EL (cell line): ENCODE results near the gene POMGNT1.
"Not testable (repeated sequence)": the region's sequence is repeated elsewhere in the genome, so short reads cannot be mapped to it uniquely, and the experiment has no call there.

ENCODE experiments used
- DNase-seq: peaks from one replicate; pipeline ENCODE4 v3.0.0-alpha.2; 2016

Gene POMGNT1

DNA sequence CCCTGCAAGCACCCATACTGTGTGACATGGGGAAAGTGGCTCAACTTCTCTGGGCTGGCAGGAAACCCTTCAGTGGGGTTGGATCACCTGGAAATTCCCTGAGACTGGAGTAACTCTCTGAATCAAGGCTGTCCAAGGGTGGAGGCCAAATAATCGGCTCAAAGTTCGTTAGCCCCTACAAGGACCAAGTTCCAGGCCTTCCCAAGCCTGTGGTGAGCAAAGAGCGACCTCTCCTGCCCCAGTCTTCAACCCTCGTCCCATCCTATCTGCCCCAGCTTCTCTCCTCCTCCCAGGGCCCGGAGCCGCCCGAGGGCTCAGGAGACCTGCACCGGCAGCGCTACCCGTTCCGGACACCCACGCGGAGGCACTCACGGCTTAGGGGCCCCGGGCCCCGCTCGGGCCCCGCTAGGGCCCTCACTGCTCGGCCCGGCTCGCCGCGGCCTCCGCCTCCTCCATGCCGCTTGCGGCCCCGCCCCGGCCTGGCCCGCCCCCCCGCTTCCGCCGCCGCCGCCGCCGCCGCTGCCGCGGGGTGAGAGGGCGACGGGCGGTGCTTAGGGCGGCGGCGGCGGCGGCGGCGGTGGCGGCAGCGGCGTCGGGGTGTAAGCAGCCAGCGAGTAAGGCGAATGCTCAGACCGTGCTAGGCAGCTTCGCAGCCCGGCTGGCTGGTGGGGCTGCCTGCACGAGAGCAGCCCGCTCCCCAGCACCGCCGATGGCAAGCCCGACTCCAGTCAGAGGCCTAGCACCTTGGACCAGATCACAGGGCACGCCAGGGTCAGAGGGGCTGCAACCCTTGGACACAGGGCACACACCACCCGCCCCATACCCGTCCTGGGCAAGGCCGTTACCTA lies at the start of gene POMGNT1:
Gene POMGNT1 (minus strand): TSS at position 471 of the 848 bp plus-strand sequence. CDS start 613 bp downstream, outside the sequence.
- peak; percentile 74 for DNase-seq

DNA sequence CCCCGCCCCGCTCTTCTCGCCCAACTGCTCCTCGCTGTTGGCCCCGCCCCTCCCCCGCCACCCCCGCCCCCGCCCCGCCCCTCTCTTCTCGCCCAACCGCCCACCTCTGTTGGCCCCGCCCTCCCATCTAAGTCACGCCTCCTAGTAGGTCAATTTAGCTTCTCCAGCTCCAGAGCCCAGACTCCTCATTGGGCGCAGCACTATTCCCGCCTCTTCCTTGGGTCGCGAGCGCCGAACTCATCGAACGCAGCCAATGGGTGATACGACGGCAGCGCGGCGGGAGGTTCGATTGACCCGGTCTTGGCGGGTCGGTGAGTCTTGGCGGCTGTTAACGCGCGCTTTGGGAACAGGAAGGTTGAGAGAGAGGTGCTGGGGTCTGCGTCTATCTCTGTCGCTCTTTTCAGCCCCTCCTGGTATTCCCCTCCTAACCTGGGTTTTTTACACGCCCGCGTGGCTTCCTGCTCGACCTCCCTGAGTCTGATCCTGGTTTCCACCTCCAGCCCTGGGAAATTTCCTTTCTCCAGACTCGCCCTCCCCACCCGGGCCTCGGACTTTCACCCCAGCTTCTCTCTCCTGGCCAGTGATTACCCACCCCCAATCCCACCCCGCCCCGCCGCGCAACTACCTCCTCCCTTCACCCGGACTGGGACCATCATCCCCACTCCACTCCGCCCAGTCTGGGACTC lies 49.3 kb upstream of the POMGNT1 start, which contains the start of gene RAD54L:
Gene RAD54L (plus strand): TSS at position 328 of the 686 bp plus-strand sequence. CDS start 643 bp downstream, outside the sequence.
- DNase-seq = peak; percentile 99

DNA sequence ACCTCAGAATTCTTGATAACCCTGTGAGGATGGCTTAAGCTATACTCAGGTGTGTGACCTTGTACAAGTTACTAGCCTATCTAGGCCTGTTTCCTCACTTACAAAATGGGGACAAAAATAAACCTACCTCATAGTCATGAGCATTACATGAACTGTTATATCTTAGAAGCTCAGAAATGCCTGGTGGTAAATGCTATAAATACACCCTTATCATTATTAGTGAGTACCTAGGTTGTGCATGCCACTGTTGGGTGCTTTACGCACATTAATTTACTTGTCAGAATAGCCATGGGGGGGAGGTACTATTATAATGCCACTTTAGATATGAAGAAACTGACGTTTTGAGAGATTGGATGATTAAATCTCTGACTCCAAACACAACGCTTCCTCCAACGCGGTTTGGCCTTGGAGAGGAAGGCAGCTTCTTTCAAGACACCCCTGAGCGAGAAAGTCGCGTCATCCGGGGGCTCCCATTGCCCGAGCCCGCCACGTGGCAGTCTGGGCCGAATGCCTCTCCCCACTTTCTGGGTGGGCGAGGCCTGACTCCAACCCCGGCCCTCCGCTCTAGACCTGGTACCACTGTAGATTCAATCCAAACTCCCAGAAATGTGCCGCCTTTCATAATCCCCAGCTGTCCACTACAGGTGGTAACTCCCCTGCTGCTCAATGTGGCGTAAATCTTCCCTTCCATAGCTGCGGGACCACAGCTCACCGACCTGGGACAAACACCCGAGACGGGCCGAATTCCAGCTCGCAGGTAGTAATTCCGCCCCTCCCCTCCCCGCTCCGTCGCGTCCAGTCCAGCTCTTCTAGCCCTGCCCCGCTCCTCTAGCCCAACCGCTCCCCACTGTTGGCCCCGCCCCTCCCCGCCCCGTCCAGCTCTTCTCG lies 48.6 kb upstream of the POMGNT1 start:
- DNase-seq = peak; percentile 67

- DNase-seq = not testable (repeated sequence)
These were observed 47.9 kb upstream of the POMGNT1 start for GRCh38 chr1:46246136-46246535.

GRCh38 chr1:46244656-46245371 lies 46.6 kb upstream of the POMGNT1 start:
- peak; percentile 26 for DNase-seq

- not testable (repeated sequence) for DNase-seq
These were observed 45.6 kb upstream of the POMGNT1 start for GRCh38 chr1:46243831-46244230.

GRCh38 chr1:46242918-46243317 lies 44.7 kb upstream of the POMGNT1 start:
- DNase-seq = no peak

GRCh38 chr1:46241733-46242132 lies 43.5 kb upstream of the POMGNT1 start:
- not testable (repeated sequence) for DNase-seq

DNA sequence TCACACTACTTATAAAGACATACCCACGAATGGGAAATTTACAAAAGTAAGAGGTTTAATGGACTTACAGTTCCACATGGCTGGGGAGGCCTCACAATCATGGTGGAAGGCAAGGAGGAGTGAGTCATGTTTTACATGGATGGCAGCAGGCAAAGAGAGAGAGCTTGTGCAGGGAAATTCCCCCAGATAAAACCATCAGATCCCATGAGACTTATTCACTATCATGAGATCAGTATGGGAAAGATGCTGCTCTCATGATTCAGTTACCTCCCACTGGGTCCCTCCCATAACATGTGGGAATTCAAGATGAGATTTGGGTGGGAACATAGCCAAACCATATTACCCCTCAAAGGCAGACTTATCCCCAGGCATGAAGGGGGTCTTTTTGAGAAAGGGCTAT lies 40.6 kb upstream of the POMGNT1 start:
- peak; percentile 42 for DNase-seq

DNA sequence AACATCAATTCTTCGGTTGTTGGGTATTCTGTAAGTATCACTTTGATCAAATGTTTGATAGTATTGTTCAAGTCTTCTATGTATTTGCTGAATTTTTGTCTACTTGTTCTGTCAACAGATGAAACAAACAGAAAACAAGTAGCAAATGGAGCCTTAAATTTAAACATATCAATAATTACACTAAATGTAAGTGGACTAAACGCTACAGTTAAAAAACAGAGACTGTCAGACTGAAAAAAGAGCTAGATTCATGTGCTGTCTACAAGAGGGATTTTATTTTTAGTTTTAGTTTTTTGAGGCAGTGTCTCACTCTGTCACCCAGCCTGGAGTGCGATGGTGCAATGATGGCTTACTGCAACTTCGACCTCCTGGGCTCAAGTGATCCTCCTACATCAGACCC lies 38.6 kb upstream of the POMGNT1 start:
- DNase-seq = no peak

DNA sequence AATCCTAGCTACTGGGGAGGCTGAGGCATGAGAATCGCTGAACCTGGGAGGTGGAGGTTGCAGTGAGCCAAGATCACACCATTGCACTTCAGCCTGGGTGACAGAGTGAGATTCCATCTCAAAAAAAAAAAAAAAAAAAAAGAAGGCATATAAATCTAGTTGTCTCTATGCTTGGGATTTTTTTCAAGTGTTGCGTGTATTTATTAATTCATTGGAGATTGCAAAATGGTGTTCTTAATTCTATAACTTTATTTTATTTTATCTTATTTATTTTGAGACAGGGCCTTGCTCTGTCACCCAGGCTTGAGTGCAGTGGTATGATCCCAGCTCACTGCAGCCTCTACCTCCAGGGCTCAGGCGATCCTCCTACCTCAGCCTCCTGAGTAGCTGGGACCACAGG lies 33.0 kb upstream of the POMGNT1 start:
- DNase-seq = not testable (repeated sequence)

DNA sequence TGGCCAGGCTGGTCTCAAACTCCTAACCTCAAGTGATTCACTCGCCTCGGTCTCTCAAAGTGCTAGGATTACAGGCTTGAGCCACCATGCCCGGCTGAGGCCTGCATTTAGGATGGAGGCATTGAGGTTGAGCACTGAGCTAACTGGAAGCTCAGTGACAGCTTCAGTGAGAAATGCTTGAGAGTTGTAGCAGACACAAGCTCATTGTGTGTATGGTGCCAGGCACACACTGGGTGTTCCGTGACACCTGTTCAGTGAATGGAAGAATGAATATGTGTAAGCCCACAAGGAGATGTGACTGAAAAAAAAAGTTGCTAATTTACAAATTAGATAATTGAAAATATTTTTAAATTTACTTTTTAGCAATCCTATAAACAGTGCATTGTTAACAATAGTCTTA lies 26.7 kb upstream of the POMGNT1 start:
- no peak for DNase-seq

GRCh38 chr1:46223472-46223943 lies 25.3 kb upstream of the POMGNT1 start:
- DNase-seq = peak; percentile 92

- not testable (repeated sequence) for DNase-seq
These were observed 24.8 kb upstream of the POMGNT1 start for GRCh38 chr1:46223055-46223454.

- no peak for DNase-seq
These were observed 23.5 kb upstream of the POMGNT1 start for GRCh38 chr1:46221749-46222148.

DNA sequence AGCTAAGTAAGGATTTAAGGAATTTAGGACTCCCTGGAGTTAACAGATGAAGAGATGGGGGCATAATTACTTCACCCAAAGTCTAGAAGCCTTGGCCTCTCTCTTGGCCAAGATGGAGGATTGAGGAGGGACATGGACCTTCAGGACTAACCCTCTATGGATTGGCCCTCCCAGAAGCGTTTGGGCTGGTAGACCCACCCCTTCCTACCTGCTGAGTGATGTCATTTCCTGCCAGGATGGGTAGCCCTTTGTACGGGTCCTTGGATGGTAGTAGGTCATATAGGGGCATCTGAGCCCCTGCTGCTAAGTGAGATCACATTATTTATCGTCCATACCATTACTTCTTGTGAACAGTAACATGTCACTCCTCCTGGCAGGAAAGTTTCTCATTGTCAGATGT lies 22.6 kb upstream of the POMGNT1 start:
- DNase-seq = no peak

- peak; percentile 25 for DNase-seq
These were observed 21.6 kb upstream of the POMGNT1 start for GRCh38 chr1:46219551-46220520.

- no peak for DNase-seq
These were observed 20.2 kb upstream of the POMGNT1 start for GRCh38 chr1:46218443-46218842.

DNA sequence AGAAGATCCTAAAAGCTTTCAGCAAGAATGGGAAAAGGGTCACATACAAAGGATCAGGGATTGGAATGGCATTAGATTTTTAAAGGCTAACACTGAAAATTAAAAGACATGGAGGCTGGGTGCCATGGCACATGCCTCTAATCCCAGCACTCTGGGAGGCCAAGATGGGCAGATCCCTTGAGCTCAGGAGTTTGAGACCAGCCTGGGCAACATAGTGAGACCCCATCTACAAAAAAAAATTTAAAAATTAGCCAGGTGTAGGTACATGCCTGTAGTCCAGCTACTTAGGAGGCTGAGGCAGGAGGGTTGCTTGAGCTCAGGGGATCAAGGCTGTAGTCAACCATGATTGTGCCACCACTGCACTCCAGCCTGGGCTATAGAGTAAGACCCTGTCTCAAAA lies 17.3 kb upstream of the POMGNT1 start:
- DNase-seq = no peak

DNA sequence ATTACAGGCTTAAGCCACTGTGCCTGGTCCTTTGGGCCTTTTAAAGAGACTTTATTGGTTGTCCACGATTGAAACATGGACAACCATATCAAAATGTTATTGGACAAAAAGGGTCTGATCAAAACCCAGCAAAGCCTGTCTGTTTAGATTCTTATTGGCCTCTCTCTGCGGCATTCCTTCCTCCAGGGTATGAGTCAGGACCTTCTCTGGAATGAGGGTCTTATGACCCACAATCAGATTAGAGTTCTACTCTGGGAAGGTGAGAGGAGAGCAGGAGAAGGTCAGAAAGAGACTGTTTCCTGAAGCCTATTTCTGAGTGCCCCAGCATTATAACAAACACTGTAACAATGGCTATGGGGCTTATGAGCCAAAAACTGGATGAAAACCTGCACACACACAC lies 12.8 kb upstream of the POMGNT1 start:
- no peak for DNase-seq

DNA sequence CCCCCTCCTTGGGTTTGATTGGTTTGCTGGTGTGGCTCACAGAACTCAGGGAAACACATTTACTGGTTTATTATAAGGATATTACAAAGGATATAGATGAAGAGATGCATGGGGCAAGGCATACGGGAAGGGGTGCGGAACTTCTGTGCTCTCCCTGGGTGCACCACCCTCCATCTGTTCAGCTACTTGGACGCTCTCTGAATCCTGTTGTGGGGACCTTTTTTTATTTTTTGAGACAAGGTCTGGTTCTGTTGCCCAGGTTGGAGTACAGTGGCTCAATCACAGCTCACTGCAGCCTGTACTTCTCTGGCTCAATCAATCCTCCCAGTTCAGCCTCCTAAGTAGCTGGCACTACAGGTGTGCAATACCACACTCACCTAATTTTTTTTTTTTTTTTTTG lies 12.3 kb upstream of the POMGNT1 start:
- no peak for DNase-seq
